ENCODE results near the gene NFKBIA.
A peak's percentile ranks its signal among the peaks of the same experiment; 100 is the strongest.
"Not testable (repeated sequence)": the region's sequence is repeated elsewhere in the genome, so short reads cannot be mapped to it uniquely, and the experiment has no call there.

NFKBIA gene

GRCh38 chr14:35408026-35408425 lies 3.5 kb upstream of the NFKBIA start:
- DNase-seq (ENCODE audit: low read depth): no peak

DNA sequence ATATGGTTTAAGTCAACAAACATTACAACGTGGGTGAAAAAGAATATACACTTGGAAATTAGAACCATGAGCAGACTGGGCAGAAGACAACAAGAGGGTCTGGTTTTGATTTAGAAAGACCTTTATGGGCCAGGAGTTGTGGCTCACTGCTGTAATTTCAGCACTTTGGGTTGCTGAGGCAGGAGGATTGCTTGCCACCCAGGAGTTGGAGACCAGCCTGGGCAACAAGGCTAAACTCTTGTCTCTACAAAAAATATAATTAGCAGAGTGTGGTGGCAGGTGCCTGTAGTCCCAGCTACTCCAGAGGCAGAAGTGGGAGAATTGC lies 2.7 kb upstream of the NFKBIA start:
- DNase-seq (ENCODE audit: low read depth): no peak

GRCh38 chr14:35406506-35407305 lies 2.2 kb upstream of the NFKBIA start:
- no peak for DNase-seq (ENCODE audit: low read depth)

DNA sequence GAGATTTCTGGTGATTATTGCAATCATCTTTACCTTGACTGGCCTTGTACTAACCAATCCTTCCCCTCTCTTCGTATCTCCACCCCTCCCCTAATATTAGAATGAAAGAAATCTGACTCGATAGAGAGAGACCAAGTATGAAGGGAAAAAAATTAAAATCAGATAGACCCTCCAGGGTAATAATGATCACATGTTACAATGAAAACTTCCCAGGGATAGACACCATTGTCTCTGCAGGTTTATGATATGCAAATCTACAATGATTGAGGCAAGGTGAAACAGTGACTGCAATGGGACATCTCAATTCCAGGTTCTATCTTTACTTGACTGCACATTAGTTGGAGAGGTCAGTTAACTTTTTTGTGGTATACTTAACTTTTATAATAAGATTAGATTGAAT lies 1.5 kb upstream of the NFKBIA start:
- DNase-seq (ENCODE audit: low read depth): no peak

- DNase-seq (ENCODE audit: low read depth): no peak
Observed at GRCh38 chr14:35405304-35405996, 901 bp upstream of the NFKBIA start.

DNA sequence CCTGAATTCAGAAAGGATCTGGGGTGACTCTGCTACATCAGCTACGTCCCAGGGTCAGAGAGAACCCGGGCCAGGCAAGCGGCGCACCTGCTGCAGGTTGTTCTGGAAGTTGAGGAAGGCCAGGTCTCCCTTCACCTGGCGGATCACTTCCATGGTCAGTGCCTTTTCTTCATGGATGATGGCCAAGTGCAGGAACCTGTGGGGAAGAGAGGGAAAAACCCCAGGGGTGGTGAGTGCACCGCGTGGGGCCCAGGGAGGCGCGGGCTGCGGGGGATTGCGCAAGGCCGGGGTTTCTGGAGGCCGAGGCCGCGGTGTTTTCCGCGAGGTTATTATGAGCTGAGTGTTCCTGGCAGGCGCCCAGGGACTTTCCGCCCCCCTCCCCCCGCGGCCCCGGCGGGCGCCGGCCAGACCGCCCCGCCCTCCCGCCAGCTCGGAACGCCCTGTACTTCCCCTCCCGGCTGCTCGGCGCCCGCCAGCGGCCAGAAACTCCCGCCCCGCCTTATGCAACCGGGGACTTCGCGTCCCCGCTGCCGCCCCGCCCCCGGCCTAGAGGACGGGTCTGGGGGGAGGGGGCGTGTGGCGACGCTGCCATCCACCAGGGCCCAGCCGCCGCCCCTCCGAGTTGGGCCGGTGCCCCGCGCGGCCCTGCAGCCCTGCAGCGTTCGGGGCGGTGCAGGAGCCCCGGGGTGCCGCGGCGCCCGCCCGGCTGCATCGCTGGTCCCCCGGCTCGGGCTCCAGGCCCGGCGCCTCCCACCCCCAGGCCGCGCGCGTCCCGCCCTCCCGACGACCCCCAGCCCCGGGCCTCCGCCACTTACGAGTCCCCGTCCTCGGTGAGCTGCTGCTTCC lies 723 bp downstream of the NFKBIA start:
- peak; percentile 96 for DNase-seq (ENCODE audit: low read depth)

DNA sequence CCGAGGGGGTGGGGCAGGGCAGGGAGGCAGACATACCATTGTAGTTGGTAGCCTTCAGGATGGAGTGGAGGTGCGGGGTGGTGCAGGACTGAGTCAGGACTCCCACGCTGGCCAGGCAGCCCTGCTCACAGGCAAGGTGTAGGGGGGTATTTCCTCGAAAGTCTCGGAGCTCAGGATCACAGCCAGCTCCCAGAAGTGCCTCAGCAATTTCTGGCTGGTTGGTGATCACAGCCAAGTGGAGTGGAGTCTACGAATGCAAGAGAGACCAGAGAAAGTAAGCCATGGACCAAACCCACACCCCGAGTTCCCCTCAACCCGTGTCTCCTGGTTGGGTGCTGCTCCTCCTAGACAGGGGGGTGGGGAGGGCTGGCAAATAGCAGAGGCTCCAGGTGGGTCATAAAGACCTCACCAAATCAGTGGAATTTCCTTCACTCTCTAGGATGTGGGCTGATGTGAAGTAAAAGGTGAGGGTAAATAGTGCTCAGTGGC lies 1.4 kb downstream of the NFKBIA start:
- peak; percentile 47 for DNase-seq (ENCODE audit: low read depth)

GRCh38 chr14:35402323-35403113 lies 2.0 kb downstream of the NFKBIA start:
- no peak for DNase-seq (ENCODE audit: low read depth)

DNA sequence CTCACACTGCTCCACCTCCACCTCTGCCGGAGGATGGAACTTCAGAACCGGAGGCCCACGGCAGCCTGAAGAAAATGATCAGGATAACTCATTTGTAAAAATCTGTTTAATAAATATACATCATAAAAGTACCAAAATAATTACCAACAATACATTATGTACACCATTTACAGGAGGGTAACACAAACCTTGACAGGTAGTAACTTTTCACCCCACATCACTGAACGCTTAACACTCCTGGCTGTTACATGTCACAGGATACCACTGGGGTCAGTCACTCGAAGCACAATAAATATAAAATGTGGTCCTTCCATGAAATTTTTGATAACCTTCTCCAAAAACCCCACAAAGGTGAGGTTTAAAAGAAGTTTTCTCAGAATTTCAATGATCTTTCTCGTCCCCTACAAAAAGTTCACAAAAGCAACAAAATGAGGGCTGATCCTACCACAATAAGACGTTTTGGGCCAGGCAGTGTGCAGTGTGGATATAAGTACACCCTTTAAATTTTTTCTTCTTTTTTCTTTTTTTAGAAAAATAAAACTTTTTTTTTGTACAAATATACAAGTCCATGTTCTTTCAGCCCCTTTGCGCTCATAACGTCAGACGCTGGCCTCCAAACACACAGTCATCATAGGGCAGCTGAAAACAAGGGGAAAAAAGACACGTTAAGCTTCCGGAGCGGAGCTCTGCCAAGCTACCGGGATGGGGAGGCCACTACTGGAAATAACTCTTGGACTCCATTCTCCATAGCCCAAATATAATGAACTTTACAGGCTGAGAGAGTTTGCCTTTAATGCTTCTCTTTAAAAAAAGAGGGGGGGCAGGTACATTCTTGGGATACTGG lies 2.9 kb downstream of the NFKBIA start:
- DNase-seq (ENCODE audit: low read depth): no peak

DNA sequence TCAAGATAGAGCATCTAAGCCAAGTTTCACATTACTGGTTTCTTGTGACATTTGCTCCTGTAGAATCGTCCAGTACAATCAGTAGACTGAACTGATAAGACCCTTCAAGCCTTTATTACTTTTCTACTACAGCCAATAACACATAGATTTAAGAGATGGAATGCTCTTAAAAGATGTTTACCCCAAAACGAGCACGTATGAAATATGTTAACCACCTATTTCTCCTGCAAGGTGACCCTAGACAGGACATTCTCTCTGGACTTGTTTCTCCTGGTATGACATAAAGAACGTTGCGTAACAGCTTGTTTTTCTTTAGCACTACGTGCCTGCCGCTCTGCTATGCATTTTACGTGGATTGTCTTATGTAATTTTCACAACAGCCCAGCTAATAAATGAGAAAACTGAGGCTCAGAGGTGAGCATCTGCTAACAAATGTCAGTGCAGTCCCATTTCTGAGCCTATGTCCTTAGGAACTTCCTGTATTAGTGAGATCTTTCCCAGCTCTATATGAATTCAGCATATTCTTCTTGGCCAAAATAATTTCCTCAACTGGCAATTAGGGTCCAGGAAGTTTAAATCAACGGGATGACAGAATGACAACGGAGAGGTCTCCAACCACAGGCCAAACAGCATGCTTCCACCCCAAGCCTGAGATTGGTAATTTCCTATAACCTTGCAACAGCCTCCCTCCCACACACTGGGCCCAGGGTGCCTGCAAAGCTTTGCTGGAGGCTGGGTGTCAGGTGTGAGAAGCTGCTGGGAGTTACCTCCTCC lies 3.7 kb downstream of the NFKBIA start:
- DNase-seq (ENCODE audit: low read depth): peak; percentile 46

DNA sequence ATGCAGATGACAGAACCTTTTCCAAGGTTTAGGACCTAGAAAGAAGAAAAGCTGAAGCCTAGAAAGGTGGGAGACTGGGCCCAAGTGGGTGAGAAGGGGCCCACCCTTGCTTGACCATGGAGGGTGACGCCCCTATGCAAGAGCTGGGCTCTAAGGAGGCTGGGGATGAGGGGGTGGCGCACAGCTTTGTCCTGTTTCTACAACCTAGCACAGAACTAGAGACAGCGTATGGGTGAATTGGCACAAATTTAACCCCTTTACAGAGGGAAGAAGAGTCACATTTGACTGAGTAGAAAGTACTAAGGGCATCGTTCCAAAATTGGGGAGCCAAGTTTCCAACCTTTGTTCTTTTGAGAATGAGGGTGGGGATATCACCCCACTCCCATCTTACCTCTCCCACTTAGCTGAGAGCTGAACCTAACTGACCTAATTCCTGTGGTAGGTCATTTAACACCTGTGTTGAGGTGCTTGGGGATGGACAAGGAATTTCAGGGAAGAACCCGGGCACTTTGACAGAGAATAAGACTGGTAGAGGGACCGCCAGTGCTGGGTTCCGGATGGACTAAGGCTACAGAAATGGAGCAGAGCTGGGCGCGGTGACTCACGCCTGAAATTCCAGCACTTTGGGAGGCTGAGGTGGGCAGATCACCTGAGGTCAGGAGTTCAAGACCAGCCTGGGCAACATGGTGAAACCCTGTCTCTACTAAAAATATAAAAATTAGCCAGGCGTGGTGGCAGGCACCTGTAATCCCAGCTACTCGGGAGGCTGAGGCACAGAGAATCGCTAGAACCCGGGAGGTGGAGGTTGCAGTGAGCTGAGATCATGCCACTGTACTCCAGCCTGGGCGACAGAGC lies 5.2 kb downstream of the NFKBIA start:
- DNase-seq (ENCODE audit: low read depth): no peak

- DNase-seq (ENCODE audit: low read depth): no peak
Observed at GRCh38 chr14:35398071-35398584, 6.4 kb downstream of the NFKBIA start.

DNA sequence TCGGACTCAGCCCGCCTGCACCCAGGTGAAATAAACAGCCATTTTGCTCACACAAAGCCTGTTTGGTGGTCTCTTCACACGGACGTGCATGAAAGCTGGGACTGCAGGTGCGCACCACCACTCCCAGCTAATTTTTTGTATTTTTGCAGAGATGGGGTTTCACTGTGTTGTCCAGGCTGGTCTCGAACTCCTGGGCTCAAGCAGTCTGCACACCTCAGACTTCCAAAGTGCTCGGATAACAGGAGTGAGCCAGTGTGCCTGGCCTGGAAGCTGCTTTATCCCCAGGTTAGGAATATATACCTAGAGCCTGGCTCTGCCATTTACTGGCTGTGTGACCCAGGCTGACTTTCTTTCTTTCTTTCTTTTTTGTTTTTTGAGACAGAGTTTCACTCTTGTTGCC lies 7.9 kb downstream of the NFKBIA start:
- DNase-seq (ENCODE audit: low read depth): not testable (repeated sequence)

GRCh38 chr14:35395283-35395682 lies 9.3 kb downstream of the NFKBIA start:
- DNase-seq (ENCODE audit: low read depth): no peak

DNA sequence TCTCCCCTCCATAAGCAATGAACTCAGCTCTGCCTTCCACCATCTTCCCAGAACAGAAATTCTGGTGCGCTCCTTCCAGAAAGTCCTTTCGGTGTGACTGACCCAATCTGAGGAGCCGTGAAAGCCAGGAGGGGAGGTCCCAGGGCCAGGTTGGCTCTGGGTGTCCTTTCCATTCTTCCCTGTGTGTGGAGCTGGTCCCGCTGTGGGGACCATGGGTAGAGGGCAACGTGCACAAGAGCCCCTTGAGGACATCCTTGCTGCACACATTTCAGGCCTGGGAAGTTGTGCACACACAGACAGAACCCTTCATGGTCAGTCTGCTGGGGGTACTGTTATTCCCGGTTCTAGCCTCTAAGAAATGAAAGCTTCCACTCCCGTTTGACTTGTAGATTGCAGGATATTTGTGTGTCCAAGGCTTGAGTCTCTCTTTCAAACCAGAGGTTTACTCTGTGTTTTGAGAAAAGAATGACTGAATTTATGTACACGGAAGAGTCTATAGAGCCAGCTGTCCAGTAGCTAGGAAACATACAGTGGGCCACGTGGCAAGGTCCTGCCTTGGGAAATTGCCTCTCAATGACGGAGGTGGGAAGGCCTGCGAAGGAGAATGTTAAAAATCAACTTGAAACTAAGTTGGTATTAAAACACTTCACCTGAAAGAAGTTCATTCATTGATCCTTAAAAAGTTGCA lies 10.1 kb downstream of the NFKBIA start:
- no peak for DNase-seq (ENCODE audit: low read depth)

GRCh38 chr14:35393826-35394225 lies 10.7 kb downstream of the NFKBIA start:
- no peak for DNase-seq (ENCODE audit: low read depth)

- no peak for DNase-seq (ENCODE audit: low read depth)
Observed at GRCh38 chr14:35392103-35392502, 12.4 kb downstream of the NFKBIA start.

DNA sequence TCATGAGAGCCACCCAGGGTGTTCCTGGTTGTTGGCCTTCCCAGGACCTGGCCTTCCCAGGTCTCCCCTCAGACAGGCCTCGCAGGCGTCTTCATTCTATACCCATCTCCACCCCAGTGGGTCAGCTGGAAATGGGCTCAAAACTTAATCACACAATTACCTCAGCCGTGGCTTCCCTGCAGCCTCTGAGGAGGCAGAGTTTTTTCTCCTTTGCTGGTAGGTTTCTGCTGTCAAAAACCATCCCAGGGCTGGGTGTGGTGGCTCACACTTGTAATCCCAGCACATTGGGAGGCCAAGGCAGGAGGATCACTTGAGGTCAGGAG lies 13.2 kb downstream of the NFKBIA start:
- no peak for DNase-seq (ENCODE audit: low read depth)
